Measurements from ENCODE around the gene ARHGAP26. TPM values are rescaled to one million over a fixed set of nuclear protein-coding genes. Genes with fewer than 3 reads are reported as not detected.

ARHGAP26 gene
- total and polyA plus RNA-seq, 9 donors = 1.9 to 47.1 (median 12.0) TPM

DNA sequence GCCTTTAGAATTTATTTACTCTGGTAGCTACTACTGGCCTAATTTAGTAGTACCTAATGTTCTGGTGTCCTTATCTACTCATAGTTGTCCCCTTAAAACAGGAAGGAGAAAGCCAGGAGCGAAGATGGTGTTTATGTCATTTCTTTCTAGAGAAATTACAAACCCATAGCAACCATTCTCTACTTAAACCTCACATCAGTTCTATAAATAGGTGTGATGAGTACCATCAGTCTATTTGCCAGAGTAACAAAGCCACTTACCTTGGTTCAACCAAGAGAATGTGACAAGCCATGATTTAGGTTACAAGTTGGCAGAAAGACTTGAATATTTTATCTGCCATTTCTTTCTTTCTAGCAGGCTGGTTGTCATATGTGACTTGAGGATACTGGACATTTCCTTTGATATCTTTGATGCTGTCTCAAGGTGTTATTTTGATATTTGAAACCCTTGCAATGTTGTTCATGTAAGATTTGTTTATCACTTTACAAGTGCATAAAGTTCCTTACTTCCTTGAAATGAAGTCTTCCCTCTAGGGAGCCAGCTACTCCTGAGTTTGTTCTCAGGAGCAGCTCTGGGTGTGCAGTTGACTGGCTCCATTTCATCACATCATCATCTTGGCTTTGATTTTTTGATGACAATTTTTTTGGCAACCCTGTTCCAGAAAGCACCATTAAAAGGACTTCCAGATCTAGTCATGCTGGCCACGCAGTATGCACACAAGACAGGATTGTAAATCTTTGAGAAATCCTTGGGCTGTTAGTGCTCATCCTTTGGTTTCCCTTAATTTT lies 286.8 kb downstream of the ARHGAP26 start:
- intact Hi-C loops (cut with DNase I) = no loop called here
- Histone ChIP-seq H3K27me3 (no peaks in the 10 kb centered on the region), H3K27ac (no peak overlapping the region), H3K4me3 (no peak overlapping the region), H3K4me1 (ENCODE audit: insufficient read depth) (peaks cover 5% of the 10 kb centered on the region), H3K9me3 (no peaks in the 10 kb centered on the region), H3K36me3 (no peaks in the 10 kb centered on the region)
- TF ChIP-seq EP300 (IDR thresholded peaks at IDR 0.05) (no peak), POLR2A (IDR thresholded peaks at IDR 0.05) (no peak)
- TF ChIP-seq, protein P1, sequence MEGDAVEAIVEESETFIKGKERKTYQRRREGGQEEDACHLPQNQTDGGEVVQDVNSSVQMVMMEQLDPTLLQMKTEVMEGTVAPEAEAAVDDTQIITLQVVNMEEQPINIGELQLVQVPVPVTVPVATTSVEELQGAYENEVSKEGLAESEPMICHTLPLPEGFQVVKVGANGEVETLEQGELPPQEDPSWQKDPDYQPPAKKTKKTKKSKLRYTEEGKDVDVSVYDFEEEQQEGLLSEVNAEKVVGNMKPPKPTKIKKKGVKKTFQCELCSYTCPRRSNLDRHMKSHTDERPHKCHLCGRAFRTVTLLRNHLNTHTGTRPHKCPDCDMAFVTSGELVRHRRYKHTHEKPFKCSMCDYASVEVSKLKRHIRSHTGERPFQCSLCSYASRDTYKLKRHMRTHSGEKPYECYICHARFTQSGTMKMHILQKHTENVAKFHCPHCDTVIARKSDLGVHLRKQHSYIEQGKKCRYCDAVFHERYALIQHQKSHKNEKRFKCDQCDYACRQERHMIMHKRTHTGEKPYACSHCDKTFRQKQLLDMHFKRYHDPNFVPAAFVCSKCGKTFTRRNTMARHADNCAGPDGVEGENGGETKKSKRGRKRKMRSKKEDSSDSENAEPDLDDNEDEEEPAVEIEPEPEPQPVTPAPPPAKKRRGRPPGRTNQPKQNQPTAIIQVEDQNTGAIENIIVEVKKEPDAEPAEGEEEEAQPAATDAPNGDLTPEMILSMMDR (IDR thresholded peaks at IDR 0.05) = no peak
- 88 to 99% (median 99%) methylated on average over 2 of the region's 2 CpGs for WGBS, 3 donors
- DNase-seq = no peak

GRCh38 chr5:143057580-143057999 lies 287.4 kb downstream of the ARHGAP26 start:
- Histone ChIP-seq H3K36me3 (no peaks in the 10 kb centered on the region), H3K4me1 (ENCODE audit: insufficient read depth) (peaks cover 5% of the 10 kb centered on the region), H3K27me3 (no peaks in the 10 kb centered on the region), H3K27ac (no peak overlapping the region), H3K9me3 (no peaks in the 10 kb centered on the region), H3K4me3 (no peak overlapping the region)
- DNase-seq = no peak
- WGBS, 3 donors = 72 to 90% (median 79%) methylated on average over 3 of the region's 3 CpGs
- intact Hi-C loops (cut with DNase I) = no loop called here
- TF ChIP-seq POLR2A (IDR thresholded peaks at IDR 0.05) (no peak), EP300 (IDR thresholded peaks at IDR 0.05) (no peak)
- TF ChIP-seq, protein P1 (IDR thresholded peaks at IDR 0.05) = no peak

GRCh38 chr5:143059355-143059754 lies 289.2 kb downstream of the ARHGAP26 start:
- no peaks in the 10 kb centered on the region for H3K27me3 ChIP-seq
- intact Hi-C loops (cut with DNase I) = no loop called here
- DNase-seq = no peak
- no peak overlapping the region for H3K27ac ChIP-seq
- 91 to 96% (median 94%) methylated on average over 1 of the region's 1 CpG for WGBS, 3 donors
- no peak for TF ChIP-seq EP300 (IDR thresholded peaks at IDR 0.05)
- TF ChIP-seq, protein P1 (IDR thresholded peaks at IDR 0.05) = no peak
- peaks cover 17% of the 10 kb centered on the region for H3K4me1 ChIP-seq (ENCODE audit: insufficient read depth)
- no peaks in the 10 kb centered on the region for H3K9me3 ChIP-seq
- H3K4me3 ChIP-seq = no peak overlapping the region
- no peaks in the 10 kb centered on the region for H3K36me3 ChIP-seq

DNA sequence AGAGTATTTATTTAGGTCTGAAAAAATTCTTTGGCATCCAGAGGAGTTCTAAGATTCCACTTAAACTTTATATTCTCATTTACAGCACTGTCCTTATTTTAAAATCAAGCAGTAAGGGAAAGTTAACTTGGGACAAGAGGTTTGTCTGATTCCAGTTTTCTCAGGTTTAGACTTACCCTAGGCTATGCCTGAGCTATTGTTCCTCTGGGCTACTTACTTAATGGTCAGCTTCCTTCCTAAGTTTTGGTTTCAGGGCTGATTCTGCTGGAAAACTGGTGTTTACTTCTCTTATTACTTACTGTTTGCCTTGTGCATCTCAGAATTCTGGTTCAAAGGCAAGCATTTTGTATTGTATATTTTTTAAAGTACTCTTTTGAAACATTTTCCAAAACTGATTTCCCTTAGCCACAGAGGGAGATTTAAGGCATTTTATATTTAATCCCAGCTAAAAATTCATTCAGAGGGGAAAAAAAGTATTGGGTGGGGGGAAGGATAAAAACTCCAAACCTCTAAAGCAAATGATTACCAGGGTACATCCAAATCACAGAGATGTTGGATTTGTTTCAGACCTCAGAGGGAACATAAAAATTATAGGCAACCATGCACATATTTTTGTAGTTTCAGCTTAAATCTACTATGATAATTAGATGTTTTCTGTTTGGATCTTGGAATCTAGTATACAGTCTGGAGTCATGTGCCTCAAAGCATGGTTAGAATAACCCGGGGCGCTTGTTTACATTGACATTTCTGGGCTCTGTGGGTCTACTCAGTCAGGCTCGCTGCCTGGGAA lies 290.0 kb downstream of the ARHGAP26 start:
- Histone ChIP-seq H3K9me3 (no peaks in the 10 kb centered on the region), H3K36me3 (no peaks in the 10 kb centered on the region), H3K27ac (no peak overlapping the region), H3K4me1 (ENCODE audit: insufficient read depth) (peaks cover 20% of the 10 kb centered on the region), H3K4me3 (no peak overlapping the region), H3K27me3 (no peaks in the 10 kb centered on the region)
- TF ChIP-seq, protein P1 (IDR thresholded peaks at IDR 0.05) = no peak
- TF ChIP-seq EP300 (IDR thresholded peaks at IDR 0.05) = no peak
- no peak for TF ChIP-seq POLR2A (IDR thresholded peaks at IDR 0.05)
- DNase-seq = no peak
- intact Hi-C loops (cut with DNase I) = no loop called here
- 57 to 69% (median 64%) methylated on average over 3 of the region's 3 CpGs for WGBS, 3 donors
